GM18505 (cell line): ENCODE results near the gene PPP1R14D.
"Not testable (repeated sequence)": the region's sequence is repeated elsewhere in the genome, so short reads cannot be mapped to it uniquely, and the experiment has no call there.

Source experiments
- ATAC-seq: cut with Tn5 transposase; IDR thresholded peaks from one replicate; pipeline ENCODE4 v1.9.1; 2021; ENCODE audit not compliant: unreplicated experiment
- POLR2A ChIP-seq: IDR thresholded peaks from 4 replicates; pipeline ENCODE4 v1.6.1; 2011; ENCODE audit warnings: borderline replicate concordance; ENCODE audit not compliant: insufficient read depth, insufficient read length; ENCODE audit errors: extremely low read depth

Gene PPP1R14D

DNA sequence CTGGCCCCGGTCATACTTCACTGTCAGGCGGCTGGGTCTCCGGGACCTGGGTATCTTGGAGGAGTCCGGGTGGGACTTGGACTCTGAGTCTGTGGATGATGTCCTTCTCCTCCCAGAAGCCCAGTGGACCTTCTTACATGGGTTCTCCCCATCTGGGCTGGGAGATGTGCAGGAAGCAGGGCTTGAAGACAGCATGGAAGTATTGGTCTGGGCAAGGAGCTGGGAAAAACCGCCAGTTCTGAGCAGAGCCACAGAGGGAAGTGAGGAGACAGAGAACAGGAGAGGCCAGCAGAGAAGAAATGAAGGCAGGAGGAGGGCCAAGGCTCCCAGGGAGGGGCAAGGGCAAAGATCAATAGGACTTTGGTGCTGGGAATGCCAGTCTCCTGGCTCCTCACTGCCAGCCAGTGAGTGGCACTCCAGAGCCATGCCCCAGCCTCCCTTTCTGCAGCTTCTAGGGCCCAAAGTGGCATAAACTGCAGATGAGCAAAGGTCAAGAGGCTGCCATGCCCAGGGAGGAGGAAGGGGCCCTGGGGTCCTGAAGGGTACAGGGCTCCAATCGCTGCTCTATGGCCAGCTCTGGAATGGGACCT is at the start of gene PPP1R14D:
PPP1R14D (minus strand) TSS at position 262 of the 590 bp plus-strand sequence; CDS start at position 195, 67 bp downstream.
- no peak for TF ChIP-seq POLR2A
- ATAC-seq: no peak

GRCh38 chr15:40877694-40878093 is 49.2 kb upstream of the PPP1R14D start:
- ATAC-seq: no peak

DNA sequence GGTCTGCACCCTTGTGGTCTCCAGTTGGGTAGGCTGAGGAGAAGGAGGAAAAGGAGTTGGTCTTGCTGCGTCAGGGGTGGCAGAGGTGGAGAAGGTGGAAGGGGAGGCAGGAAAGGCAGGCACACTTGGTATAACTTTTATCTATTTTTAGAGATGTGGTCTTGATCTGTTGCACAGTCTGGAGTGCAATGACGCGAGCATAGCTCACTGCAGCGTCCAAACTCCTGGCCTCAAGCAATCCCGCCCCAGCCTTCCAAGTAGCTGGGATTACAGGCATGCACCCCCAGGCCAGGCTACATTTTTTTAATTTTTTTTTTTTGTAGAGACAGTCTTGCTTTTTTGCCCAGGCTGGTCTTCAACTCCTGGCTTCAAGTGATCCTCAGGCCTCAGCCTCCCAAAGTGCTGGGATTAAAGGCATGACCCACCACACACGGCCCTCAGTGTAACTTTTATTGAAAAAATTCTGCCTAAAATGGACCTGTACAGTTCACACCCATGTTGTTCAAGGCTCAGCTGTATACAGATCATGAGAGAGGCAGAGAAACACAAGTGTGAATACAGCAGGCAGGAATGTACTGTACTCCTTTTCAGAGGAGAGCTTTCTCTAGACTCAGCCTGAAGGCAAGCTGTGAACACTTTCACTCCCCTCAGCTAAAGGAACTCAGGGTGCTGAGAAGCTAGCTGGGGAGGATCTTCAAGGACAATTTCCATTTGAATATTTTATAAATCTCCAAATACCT is 47.7 kb upstream of the PPP1R14D start:
- no peak for TF ChIP-seq POLR2A
- ATAC-seq: no peak

More at GRCh38 chr15:40877694-40878093, 49.2 kb upstream of the PPP1R14D start:
- TF ChIP-seq POLR2A: no peak

DNA sequence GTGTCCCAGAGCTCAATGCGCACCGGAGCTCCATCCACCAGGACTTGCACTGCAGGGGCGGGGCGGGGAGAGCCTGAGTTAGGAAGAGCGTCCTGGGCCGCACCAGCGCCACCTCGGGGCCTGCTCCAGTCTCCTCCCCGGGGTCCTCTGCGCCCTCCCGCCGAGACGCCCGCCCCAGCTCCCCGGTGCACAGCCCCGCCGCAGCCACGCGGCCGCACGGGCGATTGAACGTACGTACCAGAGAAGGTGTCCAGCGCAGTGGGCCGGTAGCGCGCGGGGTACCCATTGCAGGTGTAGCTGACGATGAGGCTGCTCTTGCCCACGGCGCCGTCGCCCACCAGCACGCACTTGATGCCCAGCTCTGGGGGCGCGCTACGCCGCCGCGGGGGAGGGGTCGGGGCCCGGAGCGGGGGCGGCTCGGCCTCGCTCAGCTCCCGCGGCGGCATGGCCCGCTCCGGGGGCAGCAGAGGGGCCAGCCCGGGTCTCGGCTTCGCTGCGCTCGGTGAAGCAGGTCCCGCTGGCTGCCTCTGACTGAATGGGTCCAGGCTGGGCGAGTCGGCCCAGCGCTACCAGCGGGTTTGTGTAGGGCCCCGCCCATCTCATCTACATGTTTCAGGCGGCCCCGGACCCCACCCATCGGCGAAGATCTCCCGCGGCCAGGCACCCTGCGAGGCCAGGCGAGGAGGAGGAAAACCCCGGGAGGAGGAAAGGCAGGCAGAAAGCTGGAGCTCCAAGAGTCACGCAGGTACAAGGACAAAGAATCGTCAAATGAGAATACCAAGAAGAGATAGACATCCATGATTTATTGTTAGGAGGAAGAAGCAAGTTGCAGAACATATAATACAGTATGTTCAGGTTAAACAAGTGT is 45.4 kb upstream of the PPP1R14D start, which contains the start of gene RHOV:
RHOV (minus strand) TSS at position 541 of the 868 bp plus-strand sequence; CDS start at position 446, 95 bp downstream.
- ATAC-seq: peak; percentile 43

GRCh38 chr15:40872791-40873693 is 44.5 kb upstream of the PPP1R14D start:
- ATAC-seq: no peak
- TF ChIP-seq POLR2A: no peak

More for the DNA sequence above, 45.4 kb upstream of the PPP1R14D start, which contains the start of gene RHOV:
- TF ChIP-seq POLR2A: peak; percentile 73

DNA sequence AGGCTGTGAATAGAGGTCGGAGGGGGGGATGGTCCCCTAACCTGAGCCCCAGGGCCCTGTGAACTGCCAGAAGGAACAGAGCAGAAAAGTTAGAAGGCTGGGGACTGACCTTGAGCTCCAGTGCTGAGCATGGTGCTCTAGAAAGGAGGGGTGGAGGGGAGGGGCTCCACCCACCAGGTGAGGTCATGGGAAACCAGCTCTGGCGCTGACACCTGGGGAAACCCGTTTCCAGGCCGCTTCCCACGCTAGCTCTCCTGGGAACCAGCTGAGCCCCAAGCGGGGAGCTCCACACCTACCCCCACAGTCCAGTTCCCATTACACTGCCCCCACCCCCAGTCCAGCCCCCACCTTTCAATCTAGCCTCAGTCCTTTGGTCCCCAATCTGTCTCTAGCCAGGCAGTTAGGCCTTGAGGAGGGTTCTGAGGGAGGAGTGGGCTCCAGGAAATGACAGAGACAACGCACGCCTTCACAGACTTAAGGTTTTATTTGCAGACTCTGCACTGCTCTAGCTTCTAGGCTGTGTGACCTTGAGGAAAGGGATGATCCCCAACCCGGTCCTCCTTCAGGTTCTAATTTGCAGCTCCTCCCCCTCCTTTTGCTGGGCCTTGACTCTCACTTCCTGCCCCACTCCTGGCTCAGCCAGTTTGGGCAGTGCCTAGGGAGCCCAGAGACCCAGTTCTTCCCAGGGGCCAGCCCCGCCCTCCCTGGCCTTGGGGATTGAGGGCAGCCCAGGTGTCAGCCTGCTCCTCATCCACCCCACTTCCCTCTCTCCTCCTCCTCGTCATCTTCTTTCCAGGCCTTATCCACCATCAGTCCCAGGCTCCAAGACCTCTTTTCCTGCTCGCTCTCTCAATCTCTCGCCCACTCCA is 43.5 kb upstream of the PPP1R14D start:
- peak; percentile 19 for TF ChIP-seq POLR2A
- ATAC-seq: peak; percentile 52

- no peak for TF ChIP-seq POLR2A
Measured at GRCh38 chr15:40870716-40871115, 42.2 kb upstream of the PPP1R14D start.

GRCh38 chr15:40869686-40870085 is 41.2 kb upstream of the PPP1R14D start:
- no peak for TF ChIP-seq POLR2A
- no peak for ATAC-seq

More at GRCh38 chr15:40870716-40871115, 42.2 kb upstream of the PPP1R14D start:
- ATAC-seq: no peak

DNA sequence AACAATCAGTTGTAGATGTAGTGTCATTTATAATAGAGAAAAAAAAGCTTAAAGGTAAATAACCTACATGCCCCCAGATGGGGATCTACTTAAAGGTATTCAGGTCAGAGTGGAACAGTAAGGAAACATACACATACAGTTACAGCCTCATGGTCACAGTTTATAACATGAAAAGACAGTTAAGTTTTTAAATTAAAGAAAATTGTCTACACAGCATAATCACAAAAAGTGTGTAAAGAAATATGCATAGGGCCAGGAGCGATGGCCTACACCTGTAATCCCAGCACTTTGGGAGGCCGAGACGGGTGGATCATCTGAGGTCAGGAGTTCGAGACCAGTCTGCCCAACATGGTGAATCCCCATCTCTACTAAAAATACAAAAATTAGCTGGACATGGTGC is 38.7 kb upstream of the PPP1R14D start:
- ATAC-seq: no peak
- TF ChIP-seq POLR2A: no peak

GRCh38 chr15:40863660-40864270 is 35.3 kb upstream of the PPP1R14D start:
- no peak for ATAC-seq
- no peak for TF ChIP-seq POLR2A

DNA sequence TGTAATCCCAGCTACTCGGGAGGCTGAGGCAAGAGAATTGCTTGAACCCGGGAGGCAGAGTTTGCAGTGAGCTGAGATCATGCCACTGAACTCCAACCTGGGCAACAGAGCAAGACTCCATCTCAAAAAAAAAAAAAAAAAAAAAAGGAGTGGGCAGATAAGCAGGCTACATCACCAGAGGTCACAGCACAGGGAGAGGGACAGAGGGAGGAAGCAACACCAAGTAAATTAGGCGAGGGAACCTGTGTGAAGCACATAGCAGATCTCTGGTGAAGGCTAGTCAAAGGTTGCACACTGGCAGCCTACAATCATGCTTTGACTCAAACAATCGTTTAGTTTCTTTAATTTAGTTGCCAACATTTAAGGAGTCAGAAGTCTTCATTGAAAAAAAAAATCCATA is 32.6 kb upstream of the PPP1R14D start:
- ATAC-seq: not testable (repeated sequence)
